ENCODE data around the gene TMEM143. TPM values are rescaled to one million over a fixed set of nuclear protein-coding genes. Genes with fewer than 3 reads are reported as not detected.

Gene TMEM143
- total RNA-seq, 1 donor from 2014 or later = 11.1 TPM

DNA sequence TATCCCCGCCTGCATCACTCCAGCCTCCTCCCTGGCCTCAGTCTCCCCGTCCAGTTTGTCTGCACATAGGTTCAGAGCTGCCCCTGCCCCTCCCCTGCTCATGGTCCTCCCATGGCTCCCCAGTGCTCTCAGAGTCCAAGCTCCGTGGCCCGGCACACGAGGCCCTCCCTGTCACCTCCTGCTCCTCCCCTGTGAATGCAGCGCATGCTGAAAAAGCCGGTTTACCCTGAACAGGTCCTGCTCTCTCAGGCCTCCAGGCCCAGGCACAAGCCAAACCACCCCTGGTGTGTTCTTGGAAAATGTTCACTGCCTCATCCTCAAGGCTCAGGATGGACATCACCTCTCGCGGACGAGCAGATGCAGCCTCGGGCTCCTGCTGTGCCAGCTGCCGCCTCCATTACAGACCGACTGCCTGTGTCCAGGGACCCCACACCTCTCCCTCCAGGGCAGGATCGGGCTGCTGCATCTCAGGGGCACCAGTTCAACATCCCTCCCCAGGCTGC, 25.4 kb downstream of the TMEM143 start:
- DNase-seq = no peak
- no peak overlapping the region for H3K4me3 ChIP-seq
- H3K36me3 ChIP-seq = peaks cover 7% of the 10 kb centered on the region
- H3K4me1 ChIP-seq = peaks cover 9% of the 10 kb centered on the region
- intact Hi-C loops (cut with DNase I) = no loop called here
- TF ChIP-seq, protein P1, sequence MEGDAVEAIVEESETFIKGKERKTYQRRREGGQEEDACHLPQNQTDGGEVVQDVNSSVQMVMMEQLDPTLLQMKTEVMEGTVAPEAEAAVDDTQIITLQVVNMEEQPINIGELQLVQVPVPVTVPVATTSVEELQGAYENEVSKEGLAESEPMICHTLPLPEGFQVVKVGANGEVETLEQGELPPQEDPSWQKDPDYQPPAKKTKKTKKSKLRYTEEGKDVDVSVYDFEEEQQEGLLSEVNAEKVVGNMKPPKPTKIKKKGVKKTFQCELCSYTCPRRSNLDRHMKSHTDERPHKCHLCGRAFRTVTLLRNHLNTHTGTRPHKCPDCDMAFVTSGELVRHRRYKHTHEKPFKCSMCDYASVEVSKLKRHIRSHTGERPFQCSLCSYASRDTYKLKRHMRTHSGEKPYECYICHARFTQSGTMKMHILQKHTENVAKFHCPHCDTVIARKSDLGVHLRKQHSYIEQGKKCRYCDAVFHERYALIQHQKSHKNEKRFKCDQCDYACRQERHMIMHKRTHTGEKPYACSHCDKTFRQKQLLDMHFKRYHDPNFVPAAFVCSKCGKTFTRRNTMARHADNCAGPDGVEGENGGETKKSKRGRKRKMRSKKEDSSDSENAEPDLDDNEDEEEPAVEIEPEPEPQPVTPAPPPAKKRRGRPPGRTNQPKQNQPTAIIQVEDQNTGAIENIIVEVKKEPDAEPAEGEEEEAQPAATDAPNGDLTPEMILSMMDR (IDR thresholded peaks at IDR 0.05) = no peak
- no peak for ATAC-seq
- H3K9me3 ChIP-seq = no peaks in the 10 kb centered on the region
- H3K27me3 ChIP-seq (ENCODE audit: low read depth) = no peaks in the 10 kb centered on the region
- H3K27ac ChIP-seq = no peak overlapping the region

DNA sequence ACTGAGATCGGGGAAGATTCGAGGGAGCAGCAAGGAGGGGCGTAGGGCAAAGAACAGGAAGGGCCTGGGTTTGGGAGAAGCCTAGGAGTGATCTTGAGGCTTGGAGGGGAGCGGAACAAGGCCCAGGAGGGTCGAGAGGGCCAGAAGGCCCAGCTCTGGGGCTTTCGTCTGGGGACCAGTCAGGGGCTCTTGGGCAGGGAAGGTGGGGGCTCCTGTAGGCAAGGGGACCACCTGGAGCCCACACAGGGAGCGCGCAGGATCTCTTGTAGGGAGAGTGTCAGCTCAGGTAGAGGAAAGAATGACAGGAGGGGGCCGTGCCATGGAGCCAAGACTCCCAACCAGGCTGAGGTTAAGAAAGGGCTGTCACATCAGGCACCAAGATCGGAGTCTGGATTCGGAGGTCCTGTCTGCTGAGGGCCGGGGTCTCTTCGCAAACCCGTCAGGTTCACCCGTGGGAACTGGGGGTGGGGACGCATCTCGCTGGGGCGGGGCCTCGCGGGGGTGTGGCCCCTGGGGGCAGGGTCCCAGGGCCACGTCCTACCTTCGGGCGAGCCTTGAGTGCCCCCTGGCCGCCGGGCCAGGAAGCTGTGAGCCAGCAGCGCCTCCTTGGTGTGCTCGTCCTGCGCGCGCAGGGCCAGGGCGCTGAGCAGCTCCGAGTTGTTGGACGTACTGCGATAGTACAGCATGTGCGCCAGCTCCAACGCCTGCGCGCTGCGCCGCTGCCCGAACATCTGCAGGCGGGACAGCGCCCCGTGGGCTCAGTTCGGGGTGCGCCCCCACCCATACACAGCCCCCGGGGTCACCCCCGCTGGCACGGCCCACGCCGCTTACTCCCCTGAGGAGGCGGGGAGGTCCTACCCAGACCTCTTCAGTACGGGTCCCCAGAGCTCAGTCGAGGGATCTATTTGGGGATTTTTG, 30.0 kb downstream of the TMEM143 start:
- intact Hi-C loops (cut with DNase I) = no loop called here
- Histone ChIP-seq H3K27ac (peak overlapping the region; percentile 93), H3K36me3 (peaks cover 15% of the 10 kb centered on the region), H3K9me3 (no peaks in the 10 kb centered on the region), H3K4me1 (peaks cover 40% of the 10 kb centered on the region), H3K27me3 (ENCODE audit: low read depth) (no peaks in the 10 kb centered on the region), H3K4me3 (peak overlapping the region; percentile 63)
- TF ChIP-seq, protein P1 (IDR thresholded peaks at IDR 0.05) = peak; percentile 89
- ATAC-seq = peak; percentile 91 to 94
- DNase-seq = peak; percentile 96

- Histone ChIP-seq H3K27ac (peak overlapping the region; percentile 93), H3K9me3 (no peaks in the 10 kb centered on the region), H3K4me3 (peak overlapping the region; percentile 63), H3K36me3 (peaks cover 19% of the 10 kb centered on the region), H3K4me1 (peaks cover 44% of the 10 kb centered on the region), H3K27me3 (ENCODE audit: low read depth) (no peaks in the 10 kb centered on the region)
- DNase-seq (peak; percentile 96), ATAC-seq (peak; percentile 88 to 90)
- intact Hi-C loops (cut with DNase I) = no loop called here
- TF ChIP-seq, protein P1 (IDR thresholded peaks at IDR 0.05) = no peak
These were observed 30.9 kb downstream of the TMEM143 start for GRCh38 chr19:48332662-48333466.

GRCh38 chr19:48332351-48332661, 31.4 kb downstream of the TMEM143 start:
- Histone ChIP-seq H3K27me3 (ENCODE audit: low read depth) (no peaks in the 10 kb centered on the region), H3K9me3 (no peaks in the 10 kb centered on the region), H3K36me3 (peaks cover 19% of the 10 kb centered on the region), H3K4me1 (peaks cover 50% of the 10 kb centered on the region), H3K4me3 (peak overlapping the region; percentile 63), H3K27ac (peak overlapping the region; percentile 93)
- DNase-seq (no peak), ATAC-seq (no peak)
- TF ChIP-seq, protein P1 (IDR thresholded peaks at IDR 0.05) = no peak
- intact Hi-C loops (cut with DNase I) = no loop called here

- Histone ChIP-seq H3K36me3 (peaks cover 19% of the 10 kb centered on the region), H3K27ac (peak overlapping the region; percentile 81), H3K27me3 (ENCODE audit: low read depth) (no peaks in the 10 kb centered on the region), H3K4me1 (peaks cover 68% of the 10 kb centered on the region), H3K4me3 (peak overlapping the region; percentile 57), H3K9me3 (no peaks in the 10 kb centered on the region)
- intact Hi-C loops (cut with DNase I) = no loop called here
- ATAC-seq (peak; percentile 64 to 67), DNase-seq (peak; percentile 87)
- TF ChIP-seq, protein P1 (IDR thresholded peaks at IDR 0.05) = no peak
These were observed 33.6 kb downstream of the TMEM143 start for GRCh38 chr19:48330012-48330681.
